Esophagus squamous epithelium (tissue), 5 donors: ENCODE results near the gene RPAP3. TPM values are rescaled to one million over a fixed set of nuclear protein-coding genes. Genes with fewer than 3 reads are reported as not detected.

ENCODE experiments used
- DNase-seq: peaks from one replicate; lab custom pipeline; 2025; lab: John Stamatoyannopoulos, UW
- H3K27ac ChIP-seq, 4 donors: fragments of 200-600 bp; sonication (generic); one replicate each; pipeline ENCODE4 v1.5.1; 2016 to 2019; ENCODE audit warnings: mild to moderate bottlenecking in 1 of 4
- H3K27me3 ChIP-seq, 4 donors: fragments of 200-600 bp; sonication (generic); 1 replicate in 3 of 4; 2 replicates in 1 of 4; pipeline versions ENCODE4 v1.5.1 to v1.6.0; 2017 to 2021; ENCODE audit warnings: antibody characterized with exemption in 1 of 4
- H3K36me3 ChIP-seq, 3 donors: fragments of 200-600 bp; sonication (generic); one replicate each; pipeline ENCODE4 v1.5.1; 2016 to 2019
- H3K4me1 ChIP-seq, 3 donors: fragments of 200-600 bp; sonication (generic); one replicate each; pipeline ENCODE4 v1.5.1; 2017 to 2019
- H3K4me3 ChIP-seq, 4 donors: fragments of 200-600 bp; sonication (generic); 1 replicate in 3 of 4; 2 replicates in 1 of 4; pipeline ENCODE4 v1.5.1; 2016 to 2019; ENCODE audit warnings: mild to moderate bottlenecking in 2 of 4, moderate library complexity in 1 of 4
- H3K9me3 ChIP-seq, 3 donors: fragments of 200-600 bp; sonication (generic); one replicate each; pipeline ENCODE4 v1.5.1; 2016 to 2019
- POLR2A ChIP-seq, 4 donors: fragments of 450-650 bp; IDR thresholded peaks; one replicate each; pipeline ENCODE4 v1.6.1; 2017; ENCODE audit warnings: antibody characterized with exemption in 4 of 4, mild to moderate bottlenecking in 4 of 4, moderate library complexity in 3 of 4
- WGBS, 2 donors: methylation state at CpG; one replicate each; pipeline ENCODE4 v1.1.5; 2018; 5-methylcytosine and 5-hydroxymethylcytosine counted together
- intact Hi-C: fragments of 100-400 bp; cut with DNase I; formaldehyde crosslinking; loops from one replicate; pipeline ENCODE4 v1.15.0; 2022
- total RNA-seq, 4 donors: library from RNA; depleted of rRNA; stranded (reverse); fragments of >200 nt; gene quantifications; one replicate each; pipeline ENCODE4 v1.1.0, GENCODE V29; 2016
- TF ChIP-seq, protein P1 (sequence below), 6 experiments: fragments of 450-650 bp in 4 of 6; fragments of 200-600 bp in 2 of 6; sonication (generic) in 2 of 6; IDR thresholded peaks; one replicate each; pipeline ENCODE4 v1.5.1; 2016 to 2019; ENCODE audit warnings: antibody characterized with exemption in 6 of 6, mild to moderate bottlenecking in 4 of 6, moderate library complexity in 4 of 6
- donor health status: DM: yes; HTN: yes; CAD: no.

RPAP3 gene
- total RNA-seq, 4 donors from 2014 or later, result 7.7 to 20.3 (median 17.7) TPM

DNA sequence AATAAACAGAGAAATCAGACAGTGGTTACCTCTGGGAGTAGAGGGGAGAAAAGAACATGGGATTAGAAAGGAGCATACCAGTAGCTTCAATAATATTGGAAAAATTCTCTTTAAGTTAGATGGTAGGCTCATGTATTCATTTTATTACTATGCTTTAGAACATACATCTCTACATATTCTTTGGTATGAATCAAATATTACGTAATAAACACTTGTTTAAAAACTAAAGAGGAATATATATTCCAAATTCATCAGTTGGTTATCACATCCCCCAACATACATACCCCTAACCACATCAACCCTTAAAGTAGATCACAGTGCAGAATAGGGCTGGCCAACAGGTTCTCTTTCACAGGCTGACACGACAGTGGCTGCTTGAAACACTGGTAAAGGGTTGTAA is 5.6 kb downstream of the RPAP3 start:
- H3K9me3 ChIP-seq, result no peaks in the 10 kb centered on the region
- H3K27me3 ChIP-seq, result no peaks in the 10 kb centered on the region
- intact Hi-C loops, result no loop called here
- no peak overlapping the region for H3K27ac ChIP-seq
- whole genome bisulfite sequencing, 2 donors, result 94 to 97% methylated on average over 2 of the region's 2 CpGs
- no peak for DNase-seq
- peaks cover 0 to 48% (median 6%) of the 10 kb centered on the region in 3 donors for H3K36me3 ChIP-seq
- TF ChIP-seq, protein P1, sequence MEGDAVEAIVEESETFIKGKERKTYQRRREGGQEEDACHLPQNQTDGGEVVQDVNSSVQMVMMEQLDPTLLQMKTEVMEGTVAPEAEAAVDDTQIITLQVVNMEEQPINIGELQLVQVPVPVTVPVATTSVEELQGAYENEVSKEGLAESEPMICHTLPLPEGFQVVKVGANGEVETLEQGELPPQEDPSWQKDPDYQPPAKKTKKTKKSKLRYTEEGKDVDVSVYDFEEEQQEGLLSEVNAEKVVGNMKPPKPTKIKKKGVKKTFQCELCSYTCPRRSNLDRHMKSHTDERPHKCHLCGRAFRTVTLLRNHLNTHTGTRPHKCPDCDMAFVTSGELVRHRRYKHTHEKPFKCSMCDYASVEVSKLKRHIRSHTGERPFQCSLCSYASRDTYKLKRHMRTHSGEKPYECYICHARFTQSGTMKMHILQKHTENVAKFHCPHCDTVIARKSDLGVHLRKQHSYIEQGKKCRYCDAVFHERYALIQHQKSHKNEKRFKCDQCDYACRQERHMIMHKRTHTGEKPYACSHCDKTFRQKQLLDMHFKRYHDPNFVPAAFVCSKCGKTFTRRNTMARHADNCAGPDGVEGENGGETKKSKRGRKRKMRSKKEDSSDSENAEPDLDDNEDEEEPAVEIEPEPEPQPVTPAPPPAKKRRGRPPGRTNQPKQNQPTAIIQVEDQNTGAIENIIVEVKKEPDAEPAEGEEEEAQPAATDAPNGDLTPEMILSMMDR (IDR thresholded peaks at IDR 0.05), result no peak
- TF ChIP-seq POLR2A (IDR thresholded peaks at IDR 0.05), result no peak
- peaks cover 2 to 21% (median 6%) of the 10 kb centered on the region in 3 donors for H3K4me1 ChIP-seq
- no peak overlapping the region for H3K4me3 ChIP-seq

DNA sequence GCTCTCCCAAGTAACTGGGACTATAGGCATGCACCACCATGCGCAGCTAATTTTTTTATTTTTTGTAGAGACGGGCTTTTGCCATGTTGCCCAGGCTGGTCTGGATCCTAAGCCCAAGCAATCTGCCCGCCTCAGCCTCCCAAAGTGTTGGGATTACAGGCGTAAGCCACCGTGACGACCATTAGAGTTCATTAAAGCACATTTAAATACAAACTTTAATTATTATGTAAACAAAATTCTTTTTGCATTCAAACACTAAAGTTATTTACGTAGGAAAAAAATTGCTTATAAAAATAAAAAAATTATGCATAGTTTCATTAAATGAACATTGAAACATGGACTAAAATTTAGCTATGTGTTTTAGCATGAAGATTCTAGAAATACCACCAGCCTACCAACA is 7.2 kb downstream of the RPAP3 start:
- no peak overlapping the region for H3K27ac ChIP-seq
- peaks cover 0 to 5% (median 0%) of the 10 kb centered on the region in 3 donors for H3K4me1 ChIP-seq
- peaks cover 0 to 62% (median 6%) of the 10 kb centered on the region in 3 donors for H3K36me3 ChIP-seq
- no peaks in the 10 kb centered on the region for H3K27me3 ChIP-seq
- intact Hi-C loops, result no loop called here
- no peaks in the 10 kb centered on the region for H3K9me3 ChIP-seq
- TF ChIP-seq, protein P1 (IDR thresholded peaks at IDR 0.05), result no peak
- TF ChIP-seq POLR2A (IDR thresholded peaks at IDR 0.05), result no peak
- no peak overlapping the region for H3K4me3 ChIP-seq
- DNase-seq, result no peak
- WGBS, 2 donors, result 89 to 94% methylated on average over 7 of the region's 7 CpGs

DNA sequence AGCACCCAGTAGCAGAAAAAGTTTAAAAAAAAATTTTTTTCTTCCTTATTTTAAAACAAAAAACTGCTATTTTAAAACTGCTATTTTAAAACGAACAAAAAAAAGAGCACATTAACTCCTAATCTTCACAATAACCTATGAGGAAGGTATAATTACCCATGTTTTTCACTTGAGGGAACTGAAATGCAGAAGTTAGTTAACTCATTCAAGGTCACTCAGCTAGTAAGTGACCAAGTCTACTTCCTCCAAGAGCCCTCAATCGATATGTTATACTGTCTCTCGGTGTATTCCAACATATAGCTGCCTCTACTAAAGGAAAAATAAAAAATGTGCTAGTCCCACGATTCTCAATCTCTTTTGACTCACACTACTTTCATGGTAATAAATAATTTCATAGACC is 7.8 kb downstream of the RPAP3 start:
- peaks cover 0 to under 1% (median 0%) of the 10 kb centered on the region in 3 donors for H3K4me1 ChIP-seq
- H3K36me3 ChIP-seq, result peaks cover 0 to 68% (median 6%) of the 10 kb centered on the region in 3 donors
- intact Hi-C loops, result no loop called here
- WGBS, 2 donors, result 80% methylated on average over 4 of the region's 4 CpGs
- no peak for DNase-seq
- no peak for TF ChIP-seq POLR2A (IDR thresholded peaks at IDR 0.05)
- TF ChIP-seq, protein P1 (IDR thresholded peaks at IDR 0.05), result no peak
- H3K27me3 ChIP-seq, result no peaks in the 10 kb centered on the region
- H3K9me3 ChIP-seq, result no peaks in the 10 kb centered on the region
- no peak overlapping the region for H3K27ac ChIP-seq
- H3K4me3 ChIP-seq, result no peak overlapping the region

DNA sequence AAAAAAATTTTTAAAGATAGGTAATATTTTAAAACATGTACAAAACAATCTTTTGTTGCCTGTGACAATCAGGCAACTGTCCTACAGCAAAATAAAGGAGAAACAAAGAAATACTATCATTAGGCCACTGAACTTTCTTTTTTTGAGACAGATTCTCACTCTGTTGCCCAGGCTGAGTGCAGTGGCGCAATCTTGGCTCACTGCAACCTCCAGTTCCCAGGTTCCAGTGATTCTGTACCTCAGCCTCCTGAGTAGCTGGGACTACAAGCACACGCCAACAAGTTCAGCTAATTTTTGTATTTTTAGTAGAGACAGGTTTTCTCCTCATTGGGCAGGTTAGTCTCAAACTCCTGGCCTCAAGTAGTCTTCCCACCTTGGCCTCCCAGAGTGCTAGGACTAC is 16.6 kb downstream of the RPAP3 start:
- Histone ChIP-seq H3K36me3 (peaks cover 0 to 82% (median 0%) of the 10 kb centered on the region in 3 donors), H3K4me3 (no peak overlapping the region), H3K4me1 (no peaks in the 10 kb centered on the region), H3K27ac (no peak overlapping the region), H3K27me3 (no peaks in the 10 kb centered on the region), H3K9me3 (no peaks in the 10 kb centered on the region)
- intact Hi-C loops, result no loop called here
- 94 to 98% methylated on average over 2 of the region's 2 CpGs for WGBS, 2 donors
- TF ChIP-seq, protein P1 (IDR thresholded peaks at IDR 0.05), result no peak
- TF ChIP-seq POLR2A (IDR thresholded peaks at IDR 0.05), result no peak
- no peak for DNase-seq

DNA sequence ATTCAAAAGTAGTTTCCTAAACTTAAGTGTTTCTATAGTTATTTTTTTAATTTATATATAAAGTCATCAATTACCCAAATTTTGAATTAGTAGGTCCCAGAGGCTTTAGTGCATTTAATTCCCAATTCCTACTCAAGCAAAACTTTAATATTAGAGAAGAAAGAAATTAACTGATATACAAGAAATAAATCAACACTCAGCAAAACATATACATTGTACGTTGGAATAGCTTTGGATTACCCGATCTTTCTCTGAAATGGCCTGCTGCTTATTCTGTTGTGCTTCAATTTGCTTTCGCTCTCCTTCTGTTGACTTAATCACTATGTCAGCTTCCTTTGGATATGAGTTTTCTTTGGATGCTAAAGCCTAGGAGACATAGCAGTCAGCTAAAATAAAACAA is 18.2 kb downstream of the RPAP3 start:
- peaks cover 0 to 76% (median 0%) of the 10 kb centered on the region in 3 donors for H3K36me3 ChIP-seq
- H3K4me1 ChIP-seq, result no peaks in the 10 kb centered on the region
- no peak overlapping the region for H3K4me3 ChIP-seq
- no peaks in the 10 kb centered on the region for H3K9me3 ChIP-seq
- no peak overlapping the region for H3K27ac ChIP-seq
- TF ChIP-seq POLR2A (IDR thresholded peaks at IDR 0.05), result no peak
- TF ChIP-seq, protein P1 (IDR thresholded peaks at IDR 0.05), result no peak
- no peaks in the 10 kb centered on the region for H3K27me3 ChIP-seq
- DNase-seq, result no peak
- WGBS, 2 donors, result 62 to 67% methylated on average over 3 of the region's 3 CpGs
- intact Hi-C loops, result no loop called here
